ENCODE results near the gene TMED4.

TMED4 gene

DNA sequence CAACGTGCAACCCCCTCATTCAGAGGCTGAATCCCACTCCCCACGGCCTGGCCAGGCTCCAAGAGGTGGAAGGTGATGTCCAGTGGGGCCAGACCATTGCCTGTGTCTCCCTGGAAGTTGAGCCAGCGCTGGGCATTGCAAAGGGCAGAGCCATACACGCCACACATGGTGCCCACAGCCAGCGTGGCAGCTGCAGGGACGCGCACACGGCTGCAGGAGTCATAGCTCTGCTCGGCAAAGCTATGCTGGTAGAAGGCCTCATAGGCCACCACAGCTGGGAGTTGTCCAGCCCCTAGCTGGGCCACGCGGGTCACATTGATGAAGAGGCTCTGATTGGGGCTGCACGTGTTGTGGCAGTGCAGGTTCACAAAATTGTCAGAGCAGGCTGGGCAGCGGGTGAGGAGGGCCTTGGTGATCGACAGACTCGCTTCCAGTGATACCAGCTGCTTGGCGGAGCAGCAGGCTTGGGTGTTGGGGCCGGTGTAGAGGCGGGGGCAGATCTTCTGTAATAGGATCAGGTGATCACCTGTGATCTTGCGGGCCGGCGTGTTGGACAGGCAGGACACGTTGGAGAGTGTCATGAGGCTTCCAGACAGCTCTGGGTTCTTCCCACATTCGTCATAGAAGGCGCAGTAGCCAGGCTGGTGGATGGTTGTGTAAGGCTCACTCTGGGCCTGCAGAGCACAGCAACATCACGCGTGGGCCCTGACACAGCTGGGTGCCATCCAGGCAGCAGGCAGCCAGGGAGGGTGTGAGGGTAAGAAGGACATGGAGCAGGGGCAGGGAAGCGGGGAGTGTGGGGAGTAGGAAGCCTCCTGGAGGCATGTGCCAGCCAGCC, 42.1 kb downstream of the TMED4 start:
- FAIRE-seq, result no peak

DNA sequence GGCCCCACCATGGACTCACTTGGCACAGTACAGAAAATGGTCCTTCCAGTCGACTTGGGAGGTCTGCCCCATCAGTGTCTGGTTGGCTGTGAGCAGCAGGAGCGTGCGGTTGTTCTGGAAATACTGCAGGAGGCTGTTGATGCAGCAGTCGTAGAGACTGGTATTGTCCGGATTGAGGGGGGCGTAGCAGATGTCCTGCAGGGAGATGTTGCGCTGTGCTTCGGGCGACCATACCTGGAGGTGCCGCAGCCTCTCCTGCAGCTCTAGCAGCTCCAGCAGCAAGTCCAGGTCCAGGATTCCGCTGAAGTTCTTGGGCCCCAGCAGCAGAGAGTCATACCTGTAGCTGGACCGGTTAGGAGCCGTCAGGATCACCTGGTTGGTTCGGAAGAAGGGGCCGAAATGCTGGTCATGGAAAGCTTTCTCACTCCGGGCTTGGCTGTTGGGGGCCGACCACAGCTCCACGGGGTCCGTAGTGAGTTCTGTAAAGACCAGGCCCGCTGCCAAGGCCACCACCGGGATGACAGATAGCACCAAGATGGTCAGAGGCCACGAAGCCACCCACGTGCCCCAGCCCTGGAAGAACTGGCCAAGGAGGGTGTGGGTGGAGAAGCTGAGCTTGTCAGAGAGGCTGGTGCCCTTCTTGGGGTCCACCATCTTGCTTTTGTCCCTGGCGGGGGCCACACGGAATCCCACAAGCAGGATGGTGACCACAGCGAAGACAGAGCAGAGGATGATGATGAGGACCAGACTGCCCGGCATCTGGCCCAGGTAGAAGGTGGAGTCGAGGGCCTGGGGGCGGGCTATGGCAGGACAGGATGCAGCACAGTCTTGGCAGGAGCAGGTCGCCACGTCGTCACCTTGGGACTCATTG, 43.0 kb downstream of the TMED4 start:
- no peak for FAIRE-seq

DNA sequence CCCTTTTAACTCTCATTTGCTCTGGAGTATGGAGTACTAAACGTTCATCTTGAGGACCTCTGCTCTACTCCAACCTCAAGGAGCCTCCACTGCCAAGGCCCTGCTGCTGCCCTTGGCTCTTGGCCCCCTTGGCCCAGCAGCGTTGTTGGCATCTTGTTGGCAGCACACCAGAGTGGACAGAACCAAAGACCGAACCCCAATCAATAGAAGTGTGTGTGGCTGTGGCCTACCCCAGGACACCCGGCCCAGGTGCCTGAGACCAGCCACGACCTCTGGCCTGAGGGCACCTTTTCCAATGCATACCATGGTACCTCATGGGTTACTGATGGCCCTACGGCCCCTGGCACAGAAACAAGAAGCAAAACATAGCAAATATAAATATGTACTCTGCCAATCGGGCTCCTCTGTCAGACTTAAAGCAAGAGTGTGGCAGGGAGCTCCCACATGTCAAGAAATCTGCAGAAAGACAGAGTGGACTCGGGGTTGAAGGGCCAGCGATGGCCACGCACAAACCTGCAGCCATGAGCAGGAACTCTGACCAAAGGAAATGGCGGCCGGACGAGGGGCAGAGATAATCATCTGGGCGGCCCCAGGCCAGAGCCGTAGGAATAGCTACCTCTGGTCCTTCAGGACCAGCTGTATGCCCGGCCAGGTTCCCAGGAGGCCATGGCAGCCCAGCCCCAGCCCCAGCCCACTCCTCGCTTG, 43.8 kb downstream of the TMED4 start:
- FAIRE-seq, result no peak

DNA sequence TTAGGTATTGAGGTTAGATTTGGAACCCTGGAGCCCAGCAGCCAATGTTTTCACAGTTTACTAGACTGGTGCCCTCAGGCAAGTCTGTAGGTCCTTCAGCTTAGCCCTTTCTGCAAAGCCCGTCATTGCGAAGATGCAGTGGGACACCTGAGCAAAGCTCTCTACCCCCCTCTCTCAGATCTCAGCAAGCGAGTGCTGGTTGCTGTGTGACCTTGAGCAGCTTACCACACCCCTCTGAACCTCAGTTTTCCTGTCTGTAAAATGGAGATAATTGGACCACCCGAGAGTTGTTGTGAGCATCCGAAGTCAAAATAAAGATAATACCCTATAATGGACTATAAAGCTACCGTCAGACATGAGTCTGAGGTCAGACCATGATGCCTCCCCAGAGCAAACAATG, 44.6 kb downstream of the TMED4 start:
- FAIRE-seq, result no peak

DNA sequence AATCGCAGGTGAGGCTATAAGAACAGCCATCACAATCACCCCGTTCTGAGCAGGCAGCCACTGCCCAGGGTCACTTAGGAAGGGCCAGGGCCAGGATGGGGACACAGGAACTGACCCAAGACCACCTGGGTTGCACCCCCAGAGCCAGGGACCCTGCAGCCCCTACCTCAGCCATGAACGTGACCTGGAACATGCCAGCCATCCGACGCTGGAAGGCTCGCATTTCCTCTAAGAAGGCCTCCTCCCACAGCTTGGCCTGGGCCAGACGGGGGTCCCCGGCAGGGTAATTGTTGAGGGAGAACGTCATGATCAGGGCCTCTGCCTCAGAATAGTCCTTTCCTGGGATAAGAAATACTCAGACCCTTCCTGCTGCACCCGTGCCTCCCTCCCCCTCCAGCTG, 45.9 kb downstream of the TMED4 start:
- FAIRE-seq, result no peak

DNA sequence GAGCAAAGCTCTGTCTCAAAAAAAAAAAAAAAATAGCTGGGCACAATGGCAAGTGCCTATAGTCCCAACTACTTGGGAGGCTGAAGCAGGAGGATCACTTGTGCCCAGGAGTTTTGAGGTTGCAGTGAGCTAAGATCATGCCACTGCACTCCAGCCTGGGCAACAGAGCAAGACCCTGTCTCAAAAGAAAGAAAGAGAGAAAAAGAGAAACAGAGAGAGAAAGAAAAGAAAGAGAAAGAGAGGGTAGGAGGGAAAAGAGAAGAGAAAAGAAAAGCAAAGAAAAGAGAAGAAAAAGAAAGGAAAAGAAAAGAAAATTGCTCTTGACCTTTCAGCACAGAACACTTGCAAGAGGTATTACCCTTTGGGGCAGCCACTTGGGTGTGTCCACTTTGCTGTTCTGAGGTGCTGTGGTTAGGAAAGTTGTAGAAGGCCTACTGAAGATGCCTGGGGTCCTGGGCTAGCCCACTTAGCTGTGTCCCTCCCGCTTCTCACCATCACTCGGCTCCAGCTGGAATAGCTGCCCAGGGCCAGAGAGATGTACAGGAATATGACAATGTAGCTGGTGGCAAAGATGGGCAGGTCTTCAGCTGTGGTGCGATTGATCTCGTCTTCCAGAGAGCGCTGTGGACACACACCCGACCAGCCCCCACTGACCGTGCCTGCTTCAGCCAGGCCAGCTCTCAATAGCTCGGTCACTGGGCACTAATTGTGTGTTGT, 46.5 kb downstream of the TMED4 start:
- FAIRE-seq, result no peak

DNA sequence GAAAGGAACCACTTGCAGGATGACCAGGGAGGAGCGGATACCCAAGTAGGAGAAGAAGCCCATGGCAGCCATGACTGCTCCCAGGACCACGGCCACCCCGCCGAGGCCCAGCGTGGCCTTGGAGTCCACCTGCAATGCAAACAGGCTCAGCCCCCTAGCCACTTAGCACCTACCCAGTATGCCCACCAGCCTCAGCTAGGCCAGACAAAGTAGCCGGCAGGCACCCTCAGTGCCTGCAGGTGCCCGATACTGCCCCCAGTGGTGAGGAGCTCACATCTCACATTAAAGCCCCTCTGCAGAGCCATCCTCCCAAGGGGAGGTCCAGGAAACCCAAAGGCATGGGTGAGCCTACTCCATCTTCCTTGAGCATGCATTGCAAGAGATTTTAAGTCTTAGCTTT, 47.5 kb downstream of the TMED4 start:
- FAIRE-seq, result no peak

DNA sequence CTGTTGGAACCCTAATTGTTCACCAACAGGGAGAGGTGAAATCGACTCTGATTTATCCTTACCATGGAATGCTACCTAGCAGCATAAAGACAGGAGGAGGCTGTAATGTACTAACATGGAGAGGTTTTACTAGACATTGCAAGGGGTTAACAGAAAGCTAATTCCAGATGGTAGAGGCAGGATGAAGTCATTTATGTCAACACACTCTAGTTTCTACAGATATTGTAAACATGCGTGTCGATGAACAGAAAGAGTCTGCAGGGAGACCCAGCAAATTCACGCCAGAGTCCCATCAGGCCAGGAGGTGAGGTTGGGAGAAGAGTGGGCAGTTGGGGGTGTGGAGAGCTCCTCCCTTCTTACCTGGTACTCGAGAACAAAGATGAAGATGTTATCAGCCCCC, 47.9 kb downstream of the TMED4 start:
- FAIRE-seq, result no peak

DNA sequence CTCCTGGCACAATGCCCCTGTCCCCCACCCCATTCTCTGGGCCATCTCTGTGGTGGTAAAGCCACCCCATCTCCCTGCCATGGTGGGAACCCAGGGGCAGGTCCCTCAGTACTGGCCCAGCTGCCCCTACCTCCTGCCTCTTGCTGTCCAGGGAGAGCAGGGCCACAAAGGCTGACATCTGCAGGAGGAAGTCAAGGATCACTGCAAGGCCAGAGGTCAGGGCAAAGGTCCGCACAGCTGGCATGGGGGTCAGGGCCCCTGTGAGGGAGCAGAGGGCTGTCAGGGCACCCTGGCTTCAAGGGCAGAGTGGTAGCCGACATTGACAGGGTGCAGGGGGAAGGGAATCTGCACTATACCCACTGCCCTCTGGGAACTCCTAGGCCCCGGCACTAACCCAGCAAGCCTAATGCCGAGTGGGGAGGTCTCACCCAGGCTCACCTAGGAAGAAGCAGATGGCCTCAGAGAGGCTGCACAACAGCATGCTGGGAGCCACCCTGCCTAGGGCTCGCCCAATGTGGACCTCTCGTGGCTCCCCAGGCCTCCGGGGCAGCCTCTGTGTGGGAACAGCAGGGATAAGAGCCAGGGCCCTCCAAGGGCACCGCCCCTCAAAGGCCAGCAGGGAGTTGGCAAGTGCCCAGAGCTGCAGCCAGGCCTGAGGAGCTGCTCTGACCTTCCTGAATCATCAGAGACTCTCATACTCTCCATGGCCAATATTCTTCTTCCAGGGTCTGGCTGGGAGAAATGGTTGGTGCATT, 48.6 kb downstream of the TMED4 start:
- no peak for FAIRE-seq

DNA sequence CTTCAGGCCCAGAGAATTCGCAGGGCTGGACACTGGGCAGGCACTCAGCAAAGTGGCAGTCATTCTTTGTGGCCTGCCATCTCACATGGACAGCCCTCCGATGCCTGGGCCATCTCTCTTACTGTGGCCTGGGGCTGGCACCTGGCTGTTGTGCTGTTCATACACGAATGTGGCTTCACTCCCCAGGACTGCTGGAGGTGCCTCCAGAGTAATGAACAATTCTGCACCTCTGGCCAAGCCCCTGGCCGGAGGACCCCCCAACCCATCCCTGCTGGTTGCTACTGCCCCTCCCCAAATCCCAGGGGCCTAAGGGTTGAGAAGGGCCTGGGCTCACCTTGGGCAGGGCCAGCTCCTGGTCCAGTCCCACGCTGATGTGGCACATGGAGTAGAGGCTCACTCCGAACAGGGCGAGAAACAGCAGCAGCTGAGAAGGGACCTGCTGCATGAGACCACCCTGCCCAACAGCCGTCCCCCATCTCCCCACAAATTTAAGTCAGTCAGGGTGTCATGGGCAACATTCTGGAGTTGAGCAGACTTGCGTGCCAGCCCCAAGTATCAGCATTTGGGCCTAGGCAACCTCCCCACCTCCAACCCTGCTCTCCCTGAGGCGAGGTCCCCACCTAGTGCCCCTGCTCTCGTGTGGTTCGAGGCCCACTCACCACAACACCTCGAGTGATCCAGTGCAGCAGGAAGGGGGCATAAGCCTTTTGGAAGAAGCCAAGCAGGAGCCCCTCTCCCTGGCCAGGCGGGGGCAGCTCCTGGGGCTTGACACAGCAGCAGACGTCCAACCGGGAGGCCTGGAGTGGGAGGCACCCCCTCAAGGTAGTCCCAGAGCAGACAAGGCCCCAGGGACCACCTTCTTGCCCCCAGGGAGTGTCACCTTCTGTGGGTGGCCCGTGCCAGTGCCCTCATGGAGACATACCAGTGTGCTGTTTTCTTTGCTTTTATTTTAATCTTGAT, 50.3 kb downstream of the TMED4 start:
- FAIRE-seq, result no peak

DNA sequence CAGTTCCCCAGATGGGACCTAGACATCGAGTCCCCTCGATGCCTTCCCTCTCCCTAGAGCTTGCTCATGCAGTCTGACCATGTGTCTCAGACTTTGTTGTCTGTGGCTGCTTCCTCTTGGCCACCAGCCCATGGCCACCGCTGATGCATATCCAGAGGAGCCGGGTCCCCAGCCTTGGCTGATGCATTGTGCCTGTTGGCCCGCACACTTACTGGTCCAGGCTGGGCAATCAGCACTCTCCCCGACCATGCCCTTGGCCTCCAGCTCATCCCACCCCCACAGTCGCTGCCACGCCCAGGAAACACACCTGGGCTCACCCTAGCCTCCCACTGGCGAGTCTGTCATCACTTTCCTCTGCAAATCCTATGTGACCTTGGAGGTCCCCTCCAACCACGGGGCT, 51.0 kb downstream of the TMED4 start:
- no peak for FAIRE-seq
